ENCODE results near the gene ASMTL.
A peak's percentile ranks its signal among the peaks of the same experiment; 100 is the strongest.

DNA sequence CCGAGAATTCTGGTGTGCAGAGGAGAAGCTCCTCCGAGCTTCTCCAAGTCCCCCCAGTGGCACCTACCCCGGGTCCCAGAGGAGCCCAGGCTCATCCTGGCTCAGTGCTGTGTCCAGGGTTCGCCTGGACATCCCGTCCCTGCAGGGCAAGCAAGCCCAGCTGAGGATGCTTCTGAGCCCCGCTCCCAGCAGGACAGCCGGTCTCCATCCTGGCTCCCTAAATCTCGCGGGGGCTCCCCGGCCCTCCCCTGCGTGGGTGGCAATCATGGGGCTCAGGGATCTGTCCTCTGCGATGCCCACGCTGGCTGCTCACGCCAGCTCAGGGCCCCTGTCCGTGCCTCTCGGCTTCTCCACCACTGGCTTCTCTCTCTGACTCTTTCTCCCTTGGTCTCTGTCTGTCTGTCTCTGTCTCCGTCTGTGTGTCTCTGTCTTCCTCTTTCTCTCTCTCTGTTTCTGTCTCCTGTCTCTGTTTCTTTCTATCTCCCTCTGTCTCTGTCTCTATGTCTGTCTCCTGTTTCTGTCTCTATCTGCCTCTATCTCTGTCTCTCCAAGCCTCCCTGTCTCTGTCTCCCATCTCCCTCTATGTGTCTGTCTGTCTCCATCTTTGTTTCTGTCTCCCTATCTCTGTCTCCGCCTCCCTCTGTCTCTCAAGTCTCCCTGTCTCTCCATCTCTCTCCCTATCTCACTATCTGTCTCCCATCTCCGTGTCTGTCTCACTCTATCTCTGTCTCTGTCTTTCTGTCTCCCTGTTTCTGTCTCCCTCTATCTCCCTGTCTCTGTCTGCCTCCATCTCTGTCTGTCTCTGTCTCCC, 33.0 kb downstream of the ASMTL start:
- TF ChIP-seq, protein P1, sequence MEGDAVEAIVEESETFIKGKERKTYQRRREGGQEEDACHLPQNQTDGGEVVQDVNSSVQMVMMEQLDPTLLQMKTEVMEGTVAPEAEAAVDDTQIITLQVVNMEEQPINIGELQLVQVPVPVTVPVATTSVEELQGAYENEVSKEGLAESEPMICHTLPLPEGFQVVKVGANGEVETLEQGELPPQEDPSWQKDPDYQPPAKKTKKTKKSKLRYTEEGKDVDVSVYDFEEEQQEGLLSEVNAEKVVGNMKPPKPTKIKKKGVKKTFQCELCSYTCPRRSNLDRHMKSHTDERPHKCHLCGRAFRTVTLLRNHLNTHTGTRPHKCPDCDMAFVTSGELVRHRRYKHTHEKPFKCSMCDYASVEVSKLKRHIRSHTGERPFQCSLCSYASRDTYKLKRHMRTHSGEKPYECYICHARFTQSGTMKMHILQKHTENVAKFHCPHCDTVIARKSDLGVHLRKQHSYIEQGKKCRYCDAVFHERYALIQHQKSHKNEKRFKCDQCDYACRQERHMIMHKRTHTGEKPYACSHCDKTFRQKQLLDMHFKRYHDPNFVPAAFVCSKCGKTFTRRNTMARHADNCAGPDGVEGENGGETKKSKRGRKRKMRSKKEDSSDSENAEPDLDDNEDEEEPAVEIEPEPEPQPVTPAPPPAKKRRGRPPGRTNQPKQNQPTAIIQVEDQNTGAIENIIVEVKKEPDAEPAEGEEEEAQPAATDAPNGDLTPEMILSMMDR (IDR thresholded peaks at IDR 0.05 in 8 of 11, conservative IDR thresholded peaks at IDR 0.05 in 3 of 11), result no peak
- TF ChIP-seq POLR2A (IDR thresholded peaks at IDR 0.05) (no peak), POLR2AphosphoS5 (IDR thresholded peaks at IDR 0.05) (peak in 2 of 3 donors; percentile 31 to 36)
